GM12878 (cell line): ENCODE results near the gene NUP210.

Experiments used
- BACH1 ChIP-seq: fragments of 450-650 bp; IDR thresholded peaks from 2 replicates; pipeline ENCODE4 v1.6.1; 2017; ENCODE audit warnings: mild to moderate bottlenecking, borderline replicate concordance
- NFYB ChIP-seq: IDR thresholded peaks from 2 replicates; pipeline ENCODE4 v1.6.1; 2011; ENCODE audit warnings: low read depth, mild to moderate bottlenecking, low read length, improper control_type of control experiment, moderate library complexity; ENCODE audit not compliant: insufficient read depth
- POLR2A ChIP-seq: IDR thresholded peaks from 2 replicates; pipeline ENCODE4 v1.6.1; 2011; ENCODE audit warnings: low read depth, mild to moderate bottlenecking, low read length
- POLR2AphosphoS5 ChIP-seq: IDR thresholded peaks from 2 replicates; pipeline ENCODE4 v1.6.1; 2011; ENCODE audit warnings: mild to moderate bottlenecking, low read length, inconsistent platforms
- TAF1 ChIP-seq: IDR thresholded peaks from 2 replicates; pipeline ENCODE4 v1.6.1; 2011; ENCODE audit warnings: mild to moderate bottlenecking, low read depth, low read length, borderline replicate concordance
- YBX1 ChIP-seq: fragments of 450-650 bp; IDR thresholded peaks from 2 replicates; pipeline ENCODE4 v1.6.1; 2016; ENCODE audit warnings: antibody characterized with exemption
- TF ChIP-seq, protein P1 (sequence below), 3 experiments: IDR thresholded peaks in 2 of 3; conservative IDR thresholded peaks in 1 of 3; 2 replicates each; pipeline ENCODE4 v1.5.1; 2011; ENCODE audit warnings: low read depth in 3 of 3, low read length in 3 of 3, mild to moderate bottlenecking in 3 of 3, control low read depth in 2 of 3, moderate library complexity in 2 of 3, inconsistent platforms in 1 of 3, mixed read lengths in 1 of 3; ENCODE audit not compliant: control insufficient read depth in 2 of 3, insufficient read depth in 1 of 3; ENCODE audit errors: extremely low read depth in 1 of 3
- TF ChIP-seq, protein P2 (sequence below): IDR thresholded peaks from 2 replicates; pipeline ENCODE4 v1.6.1; 2012; ENCODE audit warnings: low read length, inconsistent platforms
- TF ChIP-seq, protein P3 (sequence below): IDR thresholded peaks from 2 replicates; pipeline ENCODE4 v1.6.1; 2012; ENCODE audit warnings: low read depth, low read length, improper control_type of control experiment

DNA sequence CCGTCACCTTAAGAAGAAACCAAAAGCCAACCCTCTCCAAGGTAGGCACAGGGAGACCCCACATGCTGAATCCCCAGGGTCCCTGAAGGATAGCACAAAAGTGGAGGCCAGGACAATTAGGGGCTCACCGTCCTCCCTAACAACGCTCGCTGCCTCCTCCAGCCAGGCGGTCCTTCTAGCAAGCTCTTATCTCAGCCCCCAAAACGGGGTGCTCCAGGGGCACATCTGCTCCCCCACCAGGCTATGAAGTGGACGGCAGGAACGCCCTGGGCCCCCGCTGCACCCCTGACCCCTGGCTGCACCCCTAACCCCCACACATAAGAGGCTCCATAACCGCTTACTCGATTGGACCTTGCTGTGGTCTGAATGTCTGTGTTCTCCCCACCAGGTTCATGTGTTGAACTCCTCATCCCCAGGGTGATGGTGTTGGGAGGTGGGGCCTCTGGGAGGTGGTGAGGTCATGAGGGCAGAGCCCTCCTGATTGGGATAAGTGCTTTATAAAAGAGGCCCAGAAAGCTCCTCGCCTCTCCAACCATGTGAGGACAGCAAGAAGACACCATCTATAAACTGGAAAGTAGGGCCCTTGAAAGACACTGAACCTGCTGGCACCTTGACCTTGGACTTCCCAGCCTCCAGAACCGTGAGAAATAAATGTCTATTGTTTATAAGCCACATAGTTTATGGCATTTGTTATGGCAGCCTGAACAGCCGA, 153.3 kb downstream of the NUP210 start:
- TF ChIP-seq POLR2A: no peak
- no peak for TF ChIP-seq NFYB
- TF ChIP-seq, protein P1, sequence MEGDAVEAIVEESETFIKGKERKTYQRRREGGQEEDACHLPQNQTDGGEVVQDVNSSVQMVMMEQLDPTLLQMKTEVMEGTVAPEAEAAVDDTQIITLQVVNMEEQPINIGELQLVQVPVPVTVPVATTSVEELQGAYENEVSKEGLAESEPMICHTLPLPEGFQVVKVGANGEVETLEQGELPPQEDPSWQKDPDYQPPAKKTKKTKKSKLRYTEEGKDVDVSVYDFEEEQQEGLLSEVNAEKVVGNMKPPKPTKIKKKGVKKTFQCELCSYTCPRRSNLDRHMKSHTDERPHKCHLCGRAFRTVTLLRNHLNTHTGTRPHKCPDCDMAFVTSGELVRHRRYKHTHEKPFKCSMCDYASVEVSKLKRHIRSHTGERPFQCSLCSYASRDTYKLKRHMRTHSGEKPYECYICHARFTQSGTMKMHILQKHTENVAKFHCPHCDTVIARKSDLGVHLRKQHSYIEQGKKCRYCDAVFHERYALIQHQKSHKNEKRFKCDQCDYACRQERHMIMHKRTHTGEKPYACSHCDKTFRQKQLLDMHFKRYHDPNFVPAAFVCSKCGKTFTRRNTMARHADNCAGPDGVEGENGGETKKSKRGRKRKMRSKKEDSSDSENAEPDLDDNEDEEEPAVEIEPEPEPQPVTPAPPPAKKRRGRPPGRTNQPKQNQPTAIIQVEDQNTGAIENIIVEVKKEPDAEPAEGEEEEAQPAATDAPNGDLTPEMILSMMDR (IDR thresholded peaks at IDR 0.05 in 2 of 3, conservative IDR thresholded peaks at IDR 0.05 in 1 of 3; ENCODE audit: control insufficient read depth in 2 of 3, extremely low read depth in 1 of 3, insufficient read depth in 1 of 3, low read depth in 3 of 3, low read length in 3 of 3): no peak
- TF ChIP-seq, protein P2, sequence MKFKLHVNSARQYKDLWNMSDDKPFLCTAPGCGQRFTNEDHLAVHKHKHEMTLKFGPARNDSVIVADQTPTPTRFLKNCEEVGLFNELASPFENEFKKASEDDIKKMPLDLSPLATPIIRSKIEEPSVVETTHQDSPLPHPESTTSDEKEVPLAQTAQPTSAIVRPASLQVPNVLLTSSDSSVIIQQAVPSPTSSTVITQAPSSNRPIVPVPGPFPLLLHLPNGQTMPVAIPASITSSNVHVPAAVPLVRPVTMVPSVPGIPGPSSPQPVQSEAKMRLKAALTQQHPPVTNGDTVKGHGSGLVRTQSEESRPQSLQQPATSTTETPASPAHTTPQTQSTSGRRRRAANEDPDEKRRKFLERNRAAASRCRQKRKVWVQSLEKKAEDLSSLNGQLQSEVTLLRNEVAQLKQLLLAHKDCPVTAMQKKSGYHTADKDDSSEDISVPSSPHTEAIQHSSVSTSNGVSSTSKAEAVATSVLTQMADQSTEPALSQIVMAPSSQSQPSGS: no peak
- TF ChIP-seq YBX1: no peak
- TF ChIP-seq POLR2AphosphoS5: no peak
- TF ChIP-seq TAF1: no peak
- no peak for TF ChIP-seq BACH1
- TF ChIP-seq, protein P3, sequence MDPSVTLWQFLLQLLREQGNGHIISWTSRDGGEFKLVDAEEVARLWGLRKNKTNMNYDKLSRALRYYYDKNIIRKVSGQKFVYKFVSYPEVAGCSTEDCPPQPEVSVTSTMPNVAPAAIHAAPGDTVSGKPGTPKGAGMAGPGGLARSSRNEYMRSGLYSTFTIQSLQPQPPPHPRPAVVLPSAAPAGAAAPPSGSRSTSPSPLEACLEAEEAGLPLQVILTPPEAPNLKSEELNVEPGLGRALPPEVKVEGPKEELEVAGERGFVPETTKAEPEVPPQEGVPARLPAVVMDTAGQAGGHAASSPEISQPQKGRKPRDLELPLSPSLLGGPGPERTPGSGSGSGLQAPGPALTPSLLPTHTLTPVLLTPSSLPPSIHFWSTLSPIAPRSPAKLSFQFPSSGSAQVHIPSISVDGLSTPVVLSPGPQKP: no peak
